NB4 (cell line): ENCODE data around the gene ANKRD33B.

Experiments
- DNase-seq: peaks from one replicate; pipeline ENCODE4 v3.0.0; 2010; ENCODE audit warnings: low read depth
- H3K4me3 ChIP-seq: one replicate; pipeline ENCODE4 v1.5.1; 2011; ENCODE audit warnings: mild to moderate bottlenecking, low read depth, low read length, moderate library complexity
- MYC ChIP-seq: IDR thresholded peaks from 2 replicates; pipeline ENCODE4 v1.6.1; 2011; ENCODE audit warnings: low read depth, low read length
- POLR2A ChIP-seq: IDR thresholded peaks from 2 replicates; pipeline ENCODE4 v1.6.1; 2011; ENCODE audit warnings: mild to moderate bottlenecking; ENCODE audit not compliant: insufficient read length; ENCODE audit errors: extremely low read depth
- TF ChIP-seq, protein P1 (sequence below): IDR thresholded peaks from one replicate; pipeline ENCODE4 v1.5.1; 2012; ENCODE audit warnings: low read depth, low read length
- TF ChIP-seq, protein P2 (sequence below): IDR thresholded peaks from 2 replicates; pipeline ENCODE4 v1.6.1; 2011; ENCODE audit warnings: low read depth, low read length

ANKRD33B gene

GRCh38 chr5:10695055-10695649 lies 131.3 kb downstream of the ANKRD33B start:
- H3K4me3 ChIP-seq: no peak overlapping the region
- TF ChIP-seq POLR2A: no peak
- TF ChIP-seq, protein P1, sequence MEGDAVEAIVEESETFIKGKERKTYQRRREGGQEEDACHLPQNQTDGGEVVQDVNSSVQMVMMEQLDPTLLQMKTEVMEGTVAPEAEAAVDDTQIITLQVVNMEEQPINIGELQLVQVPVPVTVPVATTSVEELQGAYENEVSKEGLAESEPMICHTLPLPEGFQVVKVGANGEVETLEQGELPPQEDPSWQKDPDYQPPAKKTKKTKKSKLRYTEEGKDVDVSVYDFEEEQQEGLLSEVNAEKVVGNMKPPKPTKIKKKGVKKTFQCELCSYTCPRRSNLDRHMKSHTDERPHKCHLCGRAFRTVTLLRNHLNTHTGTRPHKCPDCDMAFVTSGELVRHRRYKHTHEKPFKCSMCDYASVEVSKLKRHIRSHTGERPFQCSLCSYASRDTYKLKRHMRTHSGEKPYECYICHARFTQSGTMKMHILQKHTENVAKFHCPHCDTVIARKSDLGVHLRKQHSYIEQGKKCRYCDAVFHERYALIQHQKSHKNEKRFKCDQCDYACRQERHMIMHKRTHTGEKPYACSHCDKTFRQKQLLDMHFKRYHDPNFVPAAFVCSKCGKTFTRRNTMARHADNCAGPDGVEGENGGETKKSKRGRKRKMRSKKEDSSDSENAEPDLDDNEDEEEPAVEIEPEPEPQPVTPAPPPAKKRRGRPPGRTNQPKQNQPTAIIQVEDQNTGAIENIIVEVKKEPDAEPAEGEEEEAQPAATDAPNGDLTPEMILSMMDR: peak; percentile 62
- no peak for TF ChIP-seq MYC
- TF ChIP-seq, protein P2, sequence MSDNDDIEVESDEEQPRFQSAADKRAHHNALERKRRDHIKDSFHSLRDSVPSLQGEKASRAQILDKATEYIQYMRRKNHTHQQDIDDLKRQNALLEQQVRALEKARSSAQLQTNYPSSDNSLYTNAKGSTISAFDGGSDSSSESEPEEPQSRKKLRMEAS: no peak
- DNase-seq: peak; percentile 63

GRCh38 chr5:10695759-10696543 lies 132.1 kb downstream of the ANKRD33B start:
- no peak overlapping the region for H3K4me3 ChIP-seq
- TF ChIP-seq, protein P1: no peak
- TF ChIP-seq, protein P2: no peak
- TF ChIP-seq MYC (no peak), POLR2A (no peak)
- DNase-seq: no peak

GRCh38 chr5:10699281-10699874 lies 135.5 kb downstream of the ANKRD33B start:
- TF ChIP-seq, protein P2: no peak
- TF ChIP-seq, protein P1: no peak
- no peak for TF ChIP-seq MYC
- no peak for TF ChIP-seq POLR2A
- no peak for DNase-seq
- no peak overlapping the region for H3K4me3 ChIP-seq

DNA sequence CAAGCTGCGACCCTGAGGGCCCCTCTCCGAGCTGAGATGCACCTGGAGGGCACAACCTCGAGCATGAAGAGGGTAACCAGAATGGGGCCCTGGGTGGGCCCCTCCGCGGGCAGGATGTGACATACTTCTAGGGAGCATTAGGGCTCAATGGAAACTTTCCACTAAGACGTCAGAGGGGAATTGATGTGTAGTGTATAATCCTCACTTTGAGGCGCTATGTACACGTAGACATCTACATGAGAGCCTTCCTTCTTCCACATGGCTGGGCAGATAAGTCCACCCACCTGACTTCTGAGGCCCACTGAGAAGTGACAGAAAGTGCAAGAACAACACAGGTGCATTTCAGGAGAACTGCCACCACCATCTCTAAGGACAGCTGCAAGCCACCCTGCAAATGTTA lies 136.1 kb downstream of the ANKRD33B start:
- DNase-seq: no peak
- H3K4me3 ChIP-seq: no peak overlapping the region
- TF ChIP-seq, protein P2: no peak
- no peak for TF ChIP-seq MYC
- no peak for TF ChIP-seq POLR2A
- TF ChIP-seq, protein P1: no peak

GRCh38 chr5:10700516-10700915 lies 136.6 kb downstream of the ANKRD33B start:
- no peak overlapping the region for H3K4me3 ChIP-seq
- DNase-seq: no peak
- TF ChIP-seq MYC (no peak), POLR2A (no peak)
- TF ChIP-seq, protein P2: no peak
- TF ChIP-seq, protein P1: no peak
